MCF 10A (cell line): ENCODE data around the gene AOX1. TPM values are rescaled to one million over a fixed set of nuclear protein-coding genes. Genes with fewer than 3 reads are reported as not detected.

ENCODE experiments used
- BruUV-seq: library from RNA; stranded (reverse); fragments of 400-500 nt; replicated peaks from 2 replicates; lab custom pipeline; 2021; lab: Mats Ljungman, UMichigan
- CTCF ChIA-PET: fragments of 300-600 bp; sonication (Branson Sonifier 250); formaldehyde crosslinking; extraction: SDS; loops from one replicate; lab custom pipeline; 2021; ENCODE audit warnings: antibody characterized with exemption, inconsistent platforms; lab: Yijun Ruan, JAX
- POLR2A ChIA-PET: fragments of 300-600, 350-650 bp; sonication (Branson Sonifier 250); formaldehyde crosslinking; extraction: SDS; loops from one replicate; lab custom pipeline; 2020; ENCODE audit warnings: antibody characterized with exemption, inconsistent platforms; lab: Yijun Ruan, JAX
- DNase-seq: peaks from one replicate; pipeline ENCODE4 v3.0.0-alpha.2; 2018; ENCODE audit not compliant: unreplicated experiment
- H3K27ac Mint-ChIP-seq: one replicate; pipeline ENCODE4 v1.8.0; 2022; ENCODE audit warnings: mild to moderate bottlenecking, low read depth, mixed read lengths; ENCODE audit not compliant: unreplicated experiment
- H3K27me3 Mint-ChIP-seq: one replicate; pipeline ENCODE4 v1.8.0; 2022; ENCODE audit warnings: mixed read lengths; ENCODE audit not compliant: insufficient read depth, unreplicated experiment
- H3K36me3 Mint-ChIP-seq: one replicate; pipeline ENCODE4 v1.8.0; 2022; ENCODE audit warnings: mild to moderate bottlenecking, moderate library complexity, mixed read lengths; ENCODE audit not compliant: insufficient read depth, unreplicated experiment
- H3K4me1 Mint-ChIP-seq: one replicate; pipeline ENCODE4 v1.8.0; 2022; ENCODE audit warnings: mixed read lengths; ENCODE audit not compliant: insufficient read depth, unreplicated experiment
- H3K4me3 Mint-ChIP-seq: one replicate; pipeline ENCODE4 v1.8.0; 2022; ENCODE audit warnings: mild to moderate bottlenecking, moderate library complexity, mixed read lengths; ENCODE audit not compliant: unreplicated experiment
- H3K9me3 Mint-ChIP-seq: one replicate; pipeline ENCODE4 v1.8.0; 2022; ENCODE audit warnings: mixed read lengths; ENCODE audit not compliant: unreplicated experiment
- CTCF ChIP-seq: fragments of 200-600 bp; IDR thresholded peaks from one replicate; pipeline ENCODE4 v1.8.0; 2022; ENCODE audit warnings: antibody characterized with exemption, mild to moderate bottlenecking; ENCODE audit not compliant: unreplicated experiment
- intact Hi-C: fragments of 100-400 bp; cut with micrococcal nuclease; formaldehyde crosslinking; loops from 2 replicates; pipeline ENCODE4 v1.14.1; 2022
- total RNA-seq: library from RNA; stranded (reverse); gene quantifications from 2 replicates; pipeline ENCODE4 v1.2.3, GENCODE V29; 2022

AOX1 gene
- total RNA-seq, 1 experiment from 2014 or later: 54.0 TPM

GRCh38 chr2:200617156-200618053 is 31.6 kb downstream of the AOX1 start:
- Mint-ChIP-seq H3K4me3 (no peak overlapping the region), H3K36me3 (peaks cover 22% of the 10 kb centered on the region), H3K4me1 (peaks cover 40% of the 10 kb centered on the region), H3K27me3 (no peaks in the 10 kb centered on the region), H3K9me3 (no peaks in the 10 kb centered on the region), H3K27ac (no peak overlapping the region)
- ChIA-PET POLR2A (interaction anchor here (0.6 to 4.6 kb wide), 8 partner anchors 9 to 663 kb away, joined by 3 to 32 read pairs (median 4); no protein-coding TSS in a partner anchor), CTCF (interaction anchor here (0.6 to 6.5 kb wide), 9 partner anchors 9 to 643 kb away, joined by 3 to 48 read pairs (median 5); no protein-coding TSS in a partner anchor)
- no peak for TF ChIP-seq CTCF
- no peak for DNase-seq
- intact Hi-C loops: loop anchor here (1.0 to 5.0 kb wide), 2 partner anchors 55 to 86 kb away; no protein-coding TSS in a partner anchor
- no TSS peak for BruUV-seq

- no peak for TF ChIP-seq CTCF
- H3K27me3 Mint-ChIP-seq: no peaks in the 10 kb centered on the region
- peaks cover 28% of the 10 kb centered on the region for H3K36me3 Mint-ChIP-seq
- H3K9me3 Mint-ChIP-seq: no peaks in the 10 kb centered on the region
- H3K4me3 Mint-ChIP-seq: no peak overlapping the region
- ChIA-PET POLR2A (interaction anchor here (0.6 to 4.6 kb wide), 7 partner anchors 9 to 663 kb away, joined by 3 to 32 read pairs (median 4); no protein-coding TSS in a partner anchor), CTCF (interaction anchor here (0.8 to 6.5 kb wide), 8 partner anchors 8 to 90 kb away, joined by 3 to 48 read pairs (median 7); no protein-coding TSS in a partner anchor)
- peak overlapping the region; percentile 47 for H3K27ac Mint-ChIP-seq
- intact Hi-C loops: loop anchor here (1.0 to 5.0 kb wide), 2 partner anchors 54 to 85 kb away; no protein-coding TSS in a partner anchor
- no TSS peak for BruUV-seq
- DNase-seq: no peak
- H3K4me1 Mint-ChIP-seq: peaks cover 40% of the 10 kb centered on the region
These were observed 32.2 kb downstream of the AOX1 start for GRCh38 chr2:200618054-200618419.

- POLR2A ChIA-PET: interaction anchor here (1.0 to 3.7 kb wide), 3 partner anchors 10 to 84 kb away, joined by 3 to 11 read pairs (median 4); no protein-coding TSS in a partner anchor
- Mint-ChIP-seq H3K9me3 (no peaks in the 10 kb centered on the region), H3K27me3 (no peaks in the 10 kb centered on the region), H3K36me3 (peaks cover 27% of the 10 kb centered on the region), H3K4me1 (peaks cover 38% of the 10 kb centered on the region), H3K27ac (peak overlapping the region; percentile 47), H3K4me3 (no peak overlapping the region)
- peak; percentile 58 for DNase-seq
- intact Hi-C loops: loop anchor here (1.0 to 5.0 kb wide), 2 partner anchors 54 to 85 kb away; no protein-coding TSS in a partner anchor
- CTCF ChIA-PET: interaction anchor here (0.6 to 6.5 kb wide), 12 partner anchors 16 to 94 kb away, joined by 3 to 48 read pairs (median 4); no protein-coding TSS in a partner anchor
- TF ChIP-seq CTCF: no peak
- no TSS peak for BruUV-seq
These were observed 32.8 kb downstream of the AOX1 start for GRCh38 chr2:200618590-200619021.
